ENCODE data around the gene RANBP2. TPM values are rescaled to one million over a fixed set of nuclear protein-coding genes. Genes with fewer than 3 reads are reported as not detected.

Gene RANBP2
- total RNA-seq, 1 experiment from 2014 or later, result 42.0 TPM

GRCh38 chr2:108835040-108835439 is 115.8 kb downstream of the RANBP2 start:
- DNase-seq (ENCODE audit: low read depth), result no peak

Small RNAs within 50 kb of the gene (small RNA-seq; reads per million reads assigned to genes)
- not detected for gene AC010095.1

Other genes with a start within 250 kb of the RANBP2 start
- gene LIMS1, start 185.0 kb upstream of the RANBP2 start, total RNA-seq (2014; rRNA removed; shearing (Covaris generic)), result 92.3 and 132 TPM in 2 replicates
- 10.4 and 14.8 TPM in 2 replicates for gene CCDC138, start 67.3 kb downstream of the RANBP2 start, total RNA-seq (2014; rRNA removed; shearing (Covaris generic))